Measurements from ENCODE around the gene SUSD4. TPM values are rescaled to one million over a fixed set of nuclear protein-coding genes. Genes with fewer than 3 reads are reported as not detected.

SUSD4 gene
- total and polyA plus RNA-seq, 10 of the 15 experiments (the other 5 are each of a cell fraction or from before 2014, with no cell fraction given) = 0.13 to 1.1 (median 0.26) TPM; not detected in 3

DNA sequence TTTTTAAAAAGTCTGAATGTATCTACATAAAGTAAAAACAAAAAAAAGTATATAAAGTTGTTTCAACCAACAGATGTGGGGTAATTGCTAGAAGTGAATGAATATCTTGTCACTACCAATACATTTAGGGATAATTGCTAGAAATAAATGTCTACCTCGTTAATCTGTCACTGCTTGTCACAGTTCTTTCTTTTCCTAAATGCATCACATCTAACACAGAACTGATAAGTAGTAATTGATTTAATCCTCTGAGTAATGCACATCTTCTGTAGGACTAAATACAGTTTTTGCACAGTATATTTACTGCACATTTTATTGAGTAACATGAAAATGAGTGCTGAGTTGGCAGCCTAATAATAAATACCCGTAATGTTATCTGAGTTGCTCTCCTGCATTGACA lies 72.2 kb downstream of the SUSD4 start (continued):
- TF ChIP-seq, protein P1, sequence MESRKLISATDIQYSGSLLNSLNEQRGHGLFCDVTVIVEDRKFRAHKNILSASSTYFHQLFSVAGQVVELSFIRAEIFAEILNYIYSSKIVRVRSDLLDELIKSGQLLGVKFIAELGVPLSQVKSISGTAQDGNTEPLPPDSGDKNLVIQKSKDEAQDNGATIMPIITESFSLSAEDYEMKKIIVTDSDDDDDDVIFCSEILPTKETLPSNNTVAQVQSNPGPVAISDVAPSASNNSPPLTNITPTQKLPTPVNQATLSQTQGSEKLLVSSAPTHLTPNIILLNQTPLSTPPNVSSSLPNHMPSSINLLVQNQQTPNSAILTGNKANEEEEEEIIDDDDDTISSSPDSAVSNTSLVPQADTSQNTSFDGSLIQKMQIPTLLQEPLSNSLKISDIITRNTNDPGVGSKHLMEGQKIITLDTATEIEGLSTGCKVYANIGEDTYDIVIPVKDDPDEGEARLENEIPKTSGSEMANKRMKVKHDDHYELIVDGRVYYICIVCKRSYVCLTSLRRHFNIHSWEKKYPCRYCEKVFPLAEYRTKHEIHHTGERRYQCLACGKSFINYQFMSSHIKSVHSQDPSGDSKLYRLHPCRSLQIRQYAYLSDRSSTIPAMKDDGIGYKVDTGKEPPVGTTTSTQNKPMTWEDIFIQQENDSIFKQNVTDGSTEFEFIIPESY (IDR thresholded peaks at IDR 0.05) = no peak
- TF ChIP-seq NR2C2 (IDR thresholded peaks at IDR 0.05; ENCODE audit: borderline replicate concordance, control insufficient read depth, insufficient read length, low read depth) = no peak
- no peak for TF ChIP-seq HDAC2 (IDR thresholded peaks at IDR 0.05)
- TF ChIP-seq HDGF (IDR thresholded peaks at IDR 0.05) = no peak
- no peak for TF ChIP-seq ZNF622 (IDR thresholded peaks at IDR 0.05)
- no peak for TF ChIP-seq GABPA (IDR thresholded peaks at IDR 0.05; ENCODE audit: low read depth)
- TF ChIP-seq BMI1 (IDR thresholded peaks at IDR 0.05; ENCODE audit: borderline replicate concordance) = no peak

DNA sequence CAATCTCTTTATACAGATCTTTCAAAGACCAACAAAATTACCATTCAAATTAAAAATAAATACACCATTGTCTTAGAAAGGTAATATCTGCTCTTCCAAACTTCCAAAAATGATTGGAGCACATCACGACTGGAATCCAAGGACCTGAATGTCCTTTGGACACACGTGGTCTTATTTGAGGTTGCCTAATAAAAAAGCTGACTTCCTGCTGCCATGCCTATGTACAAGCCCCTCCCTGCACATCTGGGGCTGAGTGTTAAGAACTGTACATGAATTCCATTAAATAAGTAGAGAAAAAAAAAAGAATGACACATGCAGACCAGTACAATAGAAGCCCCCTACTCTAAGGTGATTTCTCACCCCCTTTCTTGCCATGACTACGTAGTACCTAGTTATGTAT lies 73.6 kb downstream of the SUSD4 start:
- H3K36me3 ChIP-seq (ENCODE audit: control insufficient read depth in 2 of 2, insufficient read depth in 2 of 2, low read length in 1 of 2) = no peaks in the 10 kb centered on the region
- no peak overlapping the region for H3K9ac ChIP-seq (ENCODE audit: control insufficient read depth, insufficient read depth, low read length)
- no peaks in the 10 kb centered on the region for H3K79me2 ChIP-seq (ENCODE audit: control insufficient read depth, insufficient read depth, low read length)
- peaks cover 0 to 2% of the 10 kb centered on the region in 2 experiments; a peak in 2 of 4 replicates for H3K27me3 ChIP-seq (replicated peaks in 1 of 2; ENCODE audit: control insufficient read depth in 2 of 2, insufficient read depth in 2 of 2, low read length in 1 of 2)
- no peaks in the 10 kb centered on the region for H3K4me1 ChIP-seq (ENCODE audit: control insufficient read depth, insufficient read depth, low read length)
- ATAC-seq (no peak), FAIRE-seq (no peak), DNase-seq (ENCODE audit: low read depth, low spot score) (no peak)
- ChIA-PET SMC1A (ENCODE audit: uncharacterized antibody, unreplicated experiment) (no interaction called here), POLR2A (no interaction called here), CTCF (no interaction called here), RAD21 (ENCODE audit: unreplicated experiment) (no interaction called here)
- no peak overlapping the region for H2AFZ ChIP-seq (ENCODE audit: control insufficient read depth, low read depth, low read length)
- H3K4me3 ChIP-seq = no peak overlapping the region
- H4K20me1 ChIP-seq (ENCODE audit: control insufficient read depth, insufficient read depth) = no peaks in the 10 kb centered on the region
- no TSS peak for BruUV-seq (replicated peaks)
- in situ Hi-C loops (cut with MboI) (no loop called here), intact Hi-C loops (cut with micrococcal nuclease; ENCODE audit: unreplicated experiment) (no loop called here)
- no peak overlapping the region for H3K4me2 ChIP-seq (ENCODE audit: control insufficient read depth, insufficient read depth)
- 2% methylated on average over 3 of the region's 3 CpGs for WGBS (ENCODE audit: insufficient coverage, insufficient replicate concordance, low lambda C conversion rate, missing lambda C conversion rate)
- no peak overlapping the region for H3K27ac ChIP-seq (ENCODE audit: control insufficient read depth, insufficient read depth)
- no peaks in the 10 kb centered on the region for H3K9me3 ChIP-seq (replicated peaks; ENCODE audit: control insufficient read depth, insufficient read depth, low read length)
- TF ChIP-seq, protein P2, sequence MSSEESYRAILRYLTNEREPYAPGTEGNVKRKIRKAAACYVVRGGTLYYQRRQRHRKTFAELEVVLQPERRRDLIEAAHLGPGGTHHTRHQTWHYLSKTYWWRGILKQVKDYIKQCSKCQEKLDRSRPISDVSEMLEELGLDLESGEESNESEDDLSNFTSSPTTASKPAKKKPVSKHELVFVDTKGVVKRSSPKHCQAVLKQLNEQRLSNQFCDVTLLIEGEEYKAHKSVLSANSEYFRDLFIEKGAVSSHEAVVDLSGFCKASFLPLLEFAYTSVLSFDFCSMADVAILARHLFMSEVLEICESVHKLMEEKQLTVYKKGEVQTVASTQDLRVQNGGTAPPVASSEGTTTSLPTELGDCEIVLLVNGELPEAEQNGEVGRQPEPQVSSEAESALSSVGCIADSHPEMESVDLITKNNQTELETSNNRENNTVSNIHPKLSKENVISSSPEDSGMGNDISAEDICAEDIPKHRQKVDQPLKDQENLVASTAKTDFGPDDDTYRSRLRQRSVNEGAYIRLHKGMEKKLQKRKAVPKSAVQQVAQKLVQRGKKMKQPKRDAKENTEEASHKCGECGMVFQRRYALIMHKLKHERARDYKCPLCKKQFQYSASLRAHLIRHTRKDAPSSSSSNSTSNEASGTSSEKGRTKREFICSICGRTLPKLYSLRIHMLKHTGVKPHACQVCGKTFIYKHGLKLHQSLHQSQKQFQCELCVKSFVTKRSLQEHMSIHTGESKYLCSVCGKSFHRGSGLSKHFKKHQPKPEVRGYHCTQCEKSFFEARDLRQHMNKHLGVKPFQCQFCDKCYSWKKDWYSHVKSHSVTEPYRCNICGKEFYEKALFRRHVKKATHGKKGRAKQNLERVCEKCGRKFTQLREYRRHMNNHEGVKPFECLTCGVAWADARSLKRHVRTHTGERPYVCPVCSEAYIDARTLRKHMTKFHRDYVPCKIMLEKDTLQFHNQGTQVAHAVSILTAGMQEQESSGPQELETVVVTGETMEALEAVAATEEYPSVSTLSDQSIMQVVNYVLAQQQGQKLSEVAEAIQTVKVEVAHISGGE (CRISPR knock-in tag; IDR thresholded peaks at IDR 0.05) = no peak
- TF ChIP-seq BACH1 (IDR thresholded peaks at IDR 0.05; ENCODE audit: borderline replicate concordance) (no peak), SMARCA5 (IDR thresholded peaks at IDR 0.05) (no peak), SMAD5 (IDR thresholded peaks at IDR 0.05; ENCODE audit: low read depth) (no peak), STAT3 (IDR thresholded peaks at IDR 0.05; ENCODE audit: low read depth, low read length) (no peak), KDM1A (IDR thresholded peaks at IDR 0.05; ENCODE audit: borderline replicate concordance) (no peak), PML (IDR thresholded peaks at IDR 0.05; ENCODE audit: low read length) (no peak), MXI1 (IDR thresholded peaks at IDR 0.05; ENCODE audit: low read depth, low read length) (no peak), ZSCAN29 (IDR thresholded peaks at IDR 0.05) (no peak), POLR2AphosphoS5 (IDR thresholded peaks at IDR 0.05; ENCODE audit: low read length) (no peak), ETV6 (conservative IDR thresholded peaks at IDR 0.05 in 1 of 2, IDR thresholded peaks at IDR 0.05 in 1 of 2; ENCODE audit: borderline replicate concordance in 1 of 2, low read depth in 1 of 2) (no peak)
- TF ChIP-seq, protein P3, sequence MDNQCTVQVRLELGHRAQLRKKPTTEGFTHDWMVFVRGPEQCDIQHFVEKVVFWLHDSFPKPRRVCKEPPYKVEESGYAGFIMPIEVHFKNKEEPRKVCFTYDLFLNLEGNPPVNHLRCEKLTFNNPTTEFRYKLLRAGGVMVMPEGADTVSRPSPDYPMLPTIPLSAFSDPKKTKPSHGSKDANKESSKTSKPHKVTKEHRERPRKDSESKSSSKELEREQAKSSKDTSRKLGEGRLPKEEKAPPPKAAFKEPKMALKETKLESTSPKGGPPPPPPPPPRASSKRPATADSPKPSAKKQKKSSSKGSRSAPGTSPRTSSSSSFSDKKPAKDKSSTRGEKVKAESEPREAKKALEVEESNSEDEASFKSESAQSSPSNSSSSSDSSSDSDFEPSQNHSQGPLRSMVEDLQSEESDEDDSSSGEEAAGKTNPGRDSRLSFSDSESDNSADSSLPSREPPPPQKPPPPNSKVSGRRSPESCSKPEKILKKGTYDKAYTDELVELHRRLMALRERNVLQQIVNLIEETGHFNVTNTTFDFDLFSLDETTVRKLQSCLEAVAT (IDR thresholded peaks at IDR 0.05) = no peak
- TF ChIP-seq, protein P4, sequence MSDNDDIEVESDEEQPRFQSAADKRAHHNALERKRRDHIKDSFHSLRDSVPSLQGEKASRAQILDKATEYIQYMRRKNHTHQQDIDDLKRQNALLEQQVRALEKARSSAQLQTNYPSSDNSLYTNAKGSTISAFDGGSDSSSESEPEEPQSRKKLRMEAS (IDR thresholded peaks at IDR 0.05; ENCODE audit: low read depth, low read length) = no peak

Measured in GM12878 (cell line).